Dendritic cell treated with granulocyte-macrophage colony-stimulating factor and Interleukin-4, amounts not matched to agents 40 ng/mL and 50 ng/mL, for 4 days (primary cell): ENCODE results near the gene DEGS2.
A peak's percentile ranks its signal among the peaks of the same experiment; 100 is the strongest.
"Not testable (repeated sequence)": the region's sequence is repeated elsewhere in the genome, so short reads cannot be mapped to it uniquely, and the experiment has no call there.

Experiments
- H3K27ac Mint-ChIP-seq: one replicate; pipeline ENCODE4 v1.8.0; 2022; ENCODE audit warnings: mild to moderate bottlenecking, mixed read lengths
- H3K27me3 Mint-ChIP-seq: one replicate; pipeline ENCODE4 v1.8.0; 2022; ENCODE audit warnings: mild to moderate bottlenecking, mixed read lengths
- H3K36me3 Mint-ChIP-seq: one replicate; pipeline ENCODE4 v1.8.0; 2022; ENCODE audit warnings: low read depth, mixed read lengths
- H3K4me1 Mint-ChIP-seq: one replicate; pipeline ENCODE4 v1.8.0; 2022; ENCODE audit warnings: low read depth, mixed read lengths
- H3K4me3 Mint-ChIP-seq: one replicate; pipeline ENCODE4 v1.8.0; 2022; ENCODE audit warnings: mild to moderate bottlenecking, moderate library complexity, mixed read lengths
- H3K9me3 Mint-ChIP-seq: one replicate; pipeline ENCODE4 v1.8.0; 2022; ENCODE audit warnings: mixed read lengths
- intact Hi-C: fragments of 100-400 bp; cut with micrococcal nuclease; formaldehyde crosslinking; loops from one replicate; pipeline ENCODE4 v1.15.0; 2022

The DEGS2 gene

GRCh38 chr14:100192250-100192671, 32.8 kb upstream of the DEGS2 start:
- H3K4me3 Mint-ChIP-seq, result peak overlapping the region; percentile 82
- H3K9me3 Mint-ChIP-seq, result no peaks in the 10 kb centered on the region
- peak overlapping the region; percentile 96 for H3K27ac Mint-ChIP-seq
- peaks cover 4% of the 10 kb centered on the region for H3K36me3 Mint-ChIP-seq
- H3K27me3 Mint-ChIP-seq, result no peaks in the 10 kb centered on the region
- intact Hi-C loops, result loop anchor here (2.0 to 5.0 kb wide), 4 partner anchors 23 to 135 kb away; partner anchors contain the start of gene YY1
- H3K4me1 Mint-ChIP-seq, result peaks cover 20% of the 10 kb centered on the region

- no peaks in the 10 kb centered on the region for H3K27me3 Mint-ChIP-seq
- no peak overlapping the region for H3K4me3 Mint-ChIP-seq
- no peaks in the 10 kb centered on the region for H3K9me3 Mint-ChIP-seq
- peak overlapping the region; percentile 96 for H3K27ac Mint-ChIP-seq
- peaks cover 4% of the 10 kb centered on the region for H3K36me3 Mint-ChIP-seq
- intact Hi-C loops, result loop anchor here (2.0 to 5.0 kb wide), 4 partner anchors 23 to 134 kb away; partner anchors contain the start of gene YY1
- peaks cover 20% of the 10 kb centered on the region for H3K4me1 Mint-ChIP-seq
Measured at GRCh38 chr14:100191584-100192249, 32.3 kb upstream of the DEGS2 start.

GRCh38 chr14:100190126-100190525, 30.7 kb upstream of the DEGS2 start:
- peaks cover 20% of the 10 kb centered on the region for H3K4me1 Mint-ChIP-seq
- intact Hi-C loops, result loop anchor here (5.0 kb wide), 1 partner anchor 133 kb away; no protein-coding TSS in a partner anchor
- no peaks in the 10 kb centered on the region for H3K27me3 Mint-ChIP-seq
- peaks cover 4% of the 10 kb centered on the region for H3K36me3 Mint-ChIP-seq
- no peak overlapping the region for H3K4me3 Mint-ChIP-seq
- no peak overlapping the region for H3K27ac Mint-ChIP-seq
- H3K9me3 Mint-ChIP-seq, result no peaks in the 10 kb centered on the region

GRCh38 chr14:100188392-100189030, 29.1 kb upstream of the DEGS2 start:
- intact Hi-C loops, result no loop called here
- no peaks in the 10 kb centered on the region for H3K9me3 Mint-ChIP-seq
- peaks cover 12% of the 10 kb centered on the region for H3K4me1 Mint-ChIP-seq
- H3K4me3 Mint-ChIP-seq, result no peak overlapping the region
- no peak overlapping the region for H3K27ac Mint-ChIP-seq
- peaks cover 4% of the 10 kb centered on the region for H3K36me3 Mint-ChIP-seq
- H3K27me3 Mint-ChIP-seq, result no peaks in the 10 kb centered on the region

GRCh38 chr14:100187247-100187833, 27.9 kb upstream of the DEGS2 start:
- Mint-ChIP-seq H3K27me3 (no peaks in the 10 kb centered on the region), H3K27ac (no peak overlapping the region), H3K36me3 (no peaks in the 10 kb centered on the region), H3K4me3 (no peak overlapping the region), H3K9me3 (no peaks in the 10 kb centered on the region), H3K4me1 (peaks cover 3% of the 10 kb centered on the region)
- intact Hi-C loops, result no loop called here

GRCh38 chr14:100181876-100182551, 22.6 kb upstream of the DEGS2 start:
- H3K4me1 Mint-ChIP-seq, result not testable (repeated sequence)

GRCh38 chr14:100180671-100181070, 21.2 kb upstream of the DEGS2 start:
- not testable (repeated sequence) for H3K27me3 Mint-ChIP-seq, H3K9me3 Mint-ChIP-seq

More at GRCh38 chr14:100181876-100182551, 22.6 kb upstream of the DEGS2 start:
- H3K9me3 Mint-ChIP-seq, H3K36me3 Mint-ChIP-seq, H3K27me3 Mint-ChIP-seq, H3K4me3 Mint-ChIP-seq, H3K27ac Mint-ChIP-seq, intact Hi-C loops: not testable (repeated sequence)

GRCh38 chr14:100178691-100179090, 19.2 kb upstream of the DEGS2 start:
- Mint-ChIP-seq H3K4me1 (no peaks in the 10 kb centered on the region), H3K9me3 (no peaks in the 10 kb centered on the region), H3K4me3 (no peak overlapping the region), H3K27me3 (peaks cover 3% of the 10 kb centered on the region), H3K27ac (no peak overlapping the region), H3K36me3 (no peaks in the 10 kb centered on the region)
- intact Hi-C loops, result no loop called here

More at GRCh38 chr14:100180671-100181070, 21.2 kb upstream of the DEGS2 start:
- H3K4me3 Mint-ChIP-seq, intact Hi-C loops, H3K27ac Mint-ChIP-seq, H3K36me3 Mint-ChIP-seq, H3K4me1 Mint-ChIP-seq: not testable (repeated sequence)

GRCh38 chr14:100176811-100177327, 17.4 kb upstream of the DEGS2 start:
- Mint-ChIP-seq H3K9me3 (no peaks in the 10 kb centered on the region), H3K36me3 (no peaks in the 10 kb centered on the region), H3K27me3 (peaks cover 7% of the 10 kb centered on the region), H3K27ac (no peak overlapping the region), H3K4me3 (no peak overlapping the region), H3K4me1 (no peaks in the 10 kb centered on the region)
- intact Hi-C loops, result no loop called here

GRCh38 chr14:100173353-100173752, 13.9 kb upstream of the DEGS2 start:
- intact Hi-C loops, result no loop called here
- Mint-ChIP-seq H3K27ac (no peak overlapping the region), H3K9me3 (no peaks in the 10 kb centered on the region), H3K27me3 (peaks cover 7% of the 10 kb centered on the region), H3K36me3 (no peaks in the 10 kb centered on the region), H3K4me1 (peaks cover 5% of the 10 kb centered on the region), H3K4me3 (no peak overlapping the region)

GRCh38 chr14:100172811-100173210, 13.4 kb upstream of the DEGS2 start:
- intact Hi-C loops, result no loop called here
- Mint-ChIP-seq H3K27ac (no peak overlapping the region), H3K36me3 (no peaks in the 10 kb centered on the region), H3K4me1 (peaks cover 5% of the 10 kb centered on the region), H3K9me3 (no peaks in the 10 kb centered on the region), H3K27me3 (peaks cover 7% of the 10 kb centered on the region), H3K4me3 (no peak overlapping the region)

GRCh38 chr14:100170880-100171279, 11.4 kb upstream of the DEGS2 start:
- Mint-ChIP-seq H3K36me3 (no peaks in the 10 kb centered on the region), H3K9me3 (no peaks in the 10 kb centered on the region), H3K27me3 (peaks cover 16% of the 10 kb centered on the region), H3K27ac (no peak overlapping the region), H3K4me1 (peaks cover 15% of the 10 kb centered on the region), H3K4me3 (no peak overlapping the region)
- intact Hi-C loops, result no loop called here

- no peak overlapping the region for H3K27ac Mint-ChIP-seq
- intact Hi-C loops, result no loop called here
- no peaks in the 10 kb centered on the region for H3K36me3 Mint-ChIP-seq
- H3K27me3 Mint-ChIP-seq, result peaks cover 17% of the 10 kb centered on the region
- H3K4me1 Mint-ChIP-seq, result peaks cover 19% of the 10 kb centered on the region
- H3K9me3 Mint-ChIP-seq, result no peaks in the 10 kb centered on the region
- H3K4me3 Mint-ChIP-seq, result no peak overlapping the region
Measured at GRCh38 chr14:100168506-100168905, 9.1 kb upstream of the DEGS2 start.
